ENCODE measurements around the gene CCDC149.

DNA sequence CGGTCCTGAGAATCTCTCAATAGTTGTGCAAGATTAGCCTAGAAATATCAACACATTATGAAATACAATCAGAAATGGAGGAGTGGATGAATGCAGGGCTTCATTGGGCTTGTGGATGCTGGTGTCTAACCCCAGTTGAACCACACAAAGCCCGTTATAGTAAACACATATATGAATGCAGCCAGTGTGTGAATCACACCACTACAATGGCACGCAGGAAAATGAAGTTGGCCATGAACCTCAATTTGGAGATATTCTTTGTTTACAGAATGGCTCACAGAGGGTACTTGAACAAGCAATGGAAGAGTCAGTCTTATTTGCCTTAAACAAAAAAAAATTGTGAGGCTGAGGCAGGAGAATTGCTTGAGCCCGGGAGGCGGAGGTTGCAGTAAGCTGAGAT lies 59.7 kb downstream of the CCDC149 start:
- TF ChIP-seq CTCF (conservative IDR thresholded peaks at IDR 0.05 in 1 of 2, IDR thresholded peaks at IDR 0.05 in 1 of 2; ENCODE audit: extremely low read depth in 1 of 2, insufficient read depth in 1 of 2, low read depth in 1 of 2, low read length in 2 of 2) (no peak), EZH2 (IDR thresholded peaks at IDR 0.05; ENCODE audit: borderline replicate concordance, low read length) (no peak)

Measured in mammary epithelial cell (primary cell).